Thoracic aorta (tissue), 2 donors: ENCODE measurements around the gene CLDN22. TPM values are rescaled to one million over a fixed set of nuclear protein-coding genes. Genes with fewer than 3 reads are reported as not detected.

Experiments used
- ATAC-seq: fragments of 150-250 bp; one replicate; pipeline ENCODE4 v1.8.0; 2017; ENCODE audit warnings: low read depth; ENCODE audit not compliant: insufficient number of reproducible peaks, low FRiP score
- DNase-seq: peaks from one replicate; pipeline ENCODE4 v3.0.0-alpha.2; 2020; ENCODE audit warnings: low spot score
- H3K27ac ChIP-seq, 2 donors: fragments of 200-600 bp; sonication (generic); 1 replicate in 1 of 2; 2 replicates in 1 of 2; pipeline ENCODE4 v1.5.1; 2016; ENCODE audit warnings: mild to moderate bottlenecking in 2 of 2, moderate library complexity in 2 of 2
- H3K27me3 ChIP-seq: fragments of 200-600 bp; sonication (generic); replicated peaks from 2 replicates; pipeline ENCODE4 v1.6.0; 2016; ENCODE audit warnings: mild to moderate bottlenecking; ENCODE audit not compliant: insufficient read depth
- H3K36me3 ChIP-seq: fragments of 200-600 bp; sonication (generic); one replicate; pipeline ENCODE4 v1.5.1; 2016
- H3K4me1 ChIP-seq, 2 donors: fragments of 200-600 bp; sonication (generic); 1 replicate in 1 of 2; 2 replicates in 1 of 2; pipeline versions ENCODE4 v1.5.1 to v1.6.0; 2016; ENCODE audit warnings: low read depth in 2 of 2, mild to moderate bottlenecking in 1 of 2; ENCODE audit not compliant: control insufficient read depth in 1 of 2
- H3K4me3 ChIP-seq: fragments of 200-600 bp; sonication (generic); 2 replicates; pipeline ENCODE4 v1.5.1; 2016; ENCODE audit warnings: mild to moderate bottlenecking
- H3K9me3 ChIP-seq: fragments of 200-600 bp; sonication (generic); 2 replicates; pipeline ENCODE4 v1.5.1; 2016
- total RNA-seq, 2 donors: library from RNA; depleted of rRNA; stranded (reverse); fragments of >200 nt; gene quantifications; one replicate each; pipeline versions ENCODE4 v1.1.0 to v1.2.3, GENCODE V29; 2016
- TF ChIP-seq, protein P1 (sequence below): fragments of 200-600 bp; sonication (generic); IDR thresholded peaks from one replicate; pipeline ENCODE4 v1.5.1; 2019; ENCODE audit warnings: antibody characterized with exemption

The CLDN22 gene
- total RNA-seq, 2 donors from 2014 or later: not detected

- no peaks in the 10 kb centered on the region for H3K9me3 ChIP-seq
- no peaks in the 10 kb centered on the region for H3K27me3 ChIP-seq
- TF ChIP-seq, protein P1, sequence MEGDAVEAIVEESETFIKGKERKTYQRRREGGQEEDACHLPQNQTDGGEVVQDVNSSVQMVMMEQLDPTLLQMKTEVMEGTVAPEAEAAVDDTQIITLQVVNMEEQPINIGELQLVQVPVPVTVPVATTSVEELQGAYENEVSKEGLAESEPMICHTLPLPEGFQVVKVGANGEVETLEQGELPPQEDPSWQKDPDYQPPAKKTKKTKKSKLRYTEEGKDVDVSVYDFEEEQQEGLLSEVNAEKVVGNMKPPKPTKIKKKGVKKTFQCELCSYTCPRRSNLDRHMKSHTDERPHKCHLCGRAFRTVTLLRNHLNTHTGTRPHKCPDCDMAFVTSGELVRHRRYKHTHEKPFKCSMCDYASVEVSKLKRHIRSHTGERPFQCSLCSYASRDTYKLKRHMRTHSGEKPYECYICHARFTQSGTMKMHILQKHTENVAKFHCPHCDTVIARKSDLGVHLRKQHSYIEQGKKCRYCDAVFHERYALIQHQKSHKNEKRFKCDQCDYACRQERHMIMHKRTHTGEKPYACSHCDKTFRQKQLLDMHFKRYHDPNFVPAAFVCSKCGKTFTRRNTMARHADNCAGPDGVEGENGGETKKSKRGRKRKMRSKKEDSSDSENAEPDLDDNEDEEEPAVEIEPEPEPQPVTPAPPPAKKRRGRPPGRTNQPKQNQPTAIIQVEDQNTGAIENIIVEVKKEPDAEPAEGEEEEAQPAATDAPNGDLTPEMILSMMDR: no peak
- DNase-seq: no peak
- no peak overlapping the region for H3K27ac ChIP-seq
- no peaks in the 10 kb centered on the region for H3K4me1 ChIP-seq
- no peaks in the 10 kb centered on the region for H3K36me3 ChIP-seq
- no peak overlapping the region for H3K4me3 ChIP-seq
- no peak for ATAC-seq
Measured at GRCh38 chr4:183362036-183362435, 42.0 kb upstream of the CLDN22 start.

- Histone ChIP-seq H3K27ac (no peak overlapping the region), H3K9me3 (no peaks in the 10 kb centered on the region), H3K4me3 (no peak overlapping the region), H3K27me3 (no peaks in the 10 kb centered on the region), H3K4me1 (no peaks in the 10 kb centered on the region), H3K36me3 (no peaks in the 10 kb centered on the region)
- TF ChIP-seq, protein P1: no peak
- no peak for ATAC-seq
- DNase-seq: no peak
Measured at GRCh38 chr4:183360161-183360919, 40.3 kb upstream of the CLDN22 start.

GRCh38 chr4:183358215-183358755, 38.2 kb upstream of the CLDN22 start:
- ATAC-seq: no peak
- no peak for DNase-seq
- Histone ChIP-seq H3K36me3 (no peaks in the 10 kb centered on the region), H3K27me3 (no peaks in the 10 kb centered on the region), H3K4me1 (no peaks in the 10 kb centered on the region), H3K9me3 (no peaks in the 10 kb centered on the region), H3K27ac (no peak overlapping the region), H3K4me3 (no peak overlapping the region)
- TF ChIP-seq, protein P1: no peak

DNA sequence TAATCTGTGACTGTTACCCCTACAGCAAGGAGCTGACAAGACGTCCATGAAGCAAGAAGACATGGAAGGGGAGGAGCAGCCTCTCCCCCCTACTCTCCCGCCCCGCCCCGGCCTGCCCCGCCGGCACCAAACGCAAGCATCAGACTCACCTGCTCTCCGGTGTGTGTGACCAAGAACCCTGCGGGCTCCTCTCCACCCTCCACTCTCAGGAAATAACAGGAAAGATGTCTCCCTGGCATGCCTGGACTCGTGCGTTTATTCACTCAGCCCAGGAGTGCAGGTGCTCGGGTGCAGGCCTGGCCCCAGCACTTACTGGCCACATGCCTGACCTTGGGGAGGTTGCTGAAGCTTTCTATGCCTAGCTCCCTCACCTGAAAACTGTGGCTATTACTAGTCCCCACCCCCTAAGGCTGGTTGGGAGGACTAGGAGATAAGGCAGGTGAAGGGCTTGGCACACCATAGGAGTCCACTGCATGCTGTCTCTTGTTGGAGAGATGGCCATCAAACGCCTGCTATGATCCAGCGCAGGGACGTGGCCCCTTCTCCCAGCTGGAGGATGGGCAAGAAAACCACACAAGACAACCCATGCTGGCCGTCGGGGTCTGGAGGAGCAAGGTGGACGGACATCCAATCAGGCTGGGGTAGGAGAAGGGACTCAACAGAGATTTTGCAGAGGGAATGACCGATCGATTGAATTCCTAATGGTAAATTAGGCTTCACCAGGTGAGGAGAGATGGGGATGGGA, 37.0 kb upstream of the CLDN22 start:
- no peaks in the 10 kb centered on the region for H3K4me1 ChIP-seq
- no peaks in the 10 kb centered on the region for H3K9me3 ChIP-seq
- DNase-seq (no peak), ATAC-seq (no peak)
- H3K27ac ChIP-seq: no peak overlapping the region
- H3K27me3 ChIP-seq: no peaks in the 10 kb centered on the region
- TF ChIP-seq, protein P1: no peak
- H3K36me3 ChIP-seq: no peaks in the 10 kb centered on the region
- H3K4me3 ChIP-seq: no peak overlapping the region

- Histone ChIP-seq H3K9me3 (no peaks in the 10 kb centered on the region), H3K27ac (no peak overlapping the region), H3K36me3 (no peaks in the 10 kb centered on the region), H3K27me3 (no peaks in the 10 kb centered on the region), H3K4me3 (no peak overlapping the region), H3K4me1 (no peaks in the 10 kb centered on the region)
- ATAC-seq (no peak), DNase-seq (no peak)
- TF ChIP-seq, protein P1: no peak
Measured at GRCh38 chr4:183356173-183356830, 36.2 kb upstream of the CLDN22 start.
